Transverse colon (tissue), 4 donors: ENCODE results near the gene PDHX. TPM values are rescaled to one million over a fixed set of nuclear protein-coding genes. Genes with fewer than 3 reads are reported as not detected.

Experiments used
- DNase-seq: peaks from one replicate; pipeline ENCODE4 v3.0.0-alpha.2; 2019
- H3K27ac ChIP-seq, 4 donors: fragments of 200-600 bp; sonication (generic); 2 replicates each; pipeline ENCODE4 v1.5.1; 2016 to 2018; ENCODE audit warnings: inconsistent platforms in 4 of 4
- H3K27me3 ChIP-seq: fragments of 200-600 bp; sonication (generic); 2 replicates; pipeline ENCODE4 v1.5.1; 2017; ENCODE audit warnings: inconsistent platforms
- H3K36me3 ChIP-seq, 4 donors: fragments of 200-600 bp; sonication (generic); 2 replicates each; pipeline ENCODE4 v1.5.1; 2017 to 2019; ENCODE audit warnings: inconsistent platforms in 4 of 4
- H3K4me1 ChIP-seq, 4 donors: fragments of 200-600 bp; sonication (generic); 2 replicates each; pipeline ENCODE4 v1.5.1; 2017 to 2020; ENCODE audit warnings: inconsistent platforms in 4 of 4
- H3K4me3 ChIP-seq, 4 donors: fragments of 200-600 bp; sonication (generic); 1 replicate in 1 of 4; 2 replicates in 3 of 4; pipeline versions ENCODE4 v1.5.1 to v1.6.1; 2017 to 2019; ENCODE audit warnings: inconsistent platforms in 4 of 4
- H3K9me3 ChIP-seq, 2 donors: fragments of 200-600 bp; sonication (generic); 2 replicates each; pipeline ENCODE4 v1.5.1; 2017 to 2019; ENCODE audit warnings: inconsistent platforms in 2 of 2
- EP300 ChIP-seq: sonication (generic); formaldehyde crosslinking; IDR thresholded peaks from one replicate; pipeline ENCODE4 v1.6.1; 2017; ENCODE audit warnings: antibody characterized with exemption, low read depth
- POLR2A ChIP-seq: fragments of 450-650 bp; IDR thresholded peaks from one replicate; pipeline ENCODE4 v1.6.1; 2016; ENCODE audit warnings: antibody characterized with exemption, mild to moderate bottlenecking, moderate library complexity
- POLR2AphosphoS5 ChIP-seq, 3 donors: sonication (generic); formaldehyde crosslinking; IDR thresholded peaks; one replicate each; pipeline ENCODE4 v1.6.1; 2016; ENCODE audit warnings: antibody characterized with exemption in 3 of 3
- WGBS, 2 donors: methylation state at CpG; one replicate each; pipeline ENCODE4 v1.1.5; 2018; ENCODE audit warnings: low coverage in 1 of 2; 5-methylcytosine and 5-hydroxymethylcytosine counted together
- in situ Hi-C, 4 donors: fragments of 200-750 bp; cut with MboI; loops; one replicate each; pipeline versions ENCODE4 v1.15.0 to v1.15.1; 2017; ENCODE audit warnings: low sequenced_read_pairs in 3 of 4, low pct_ligation_motif_present in 1 of 4, low pct_unique_long_range_greater_than_20kb in 1 of 4
- intact Hi-C: fragments of 100-400 bp; cut with DNase I; formaldehyde crosslinking; loops from one replicate; pipeline ENCODE4 v1.15.1; 2023; ENCODE audit warnings: low total_unique reads
- total RNA-seq, 4 donors: library from RNA; depleted of rRNA; stranded (reverse); fragments of >200 nt; gene quantifications; one replicate each; pipeline ENCODE4 v1.1.0, GENCODE V29; 2016
- TF ChIP-seq, protein P1 (sequence below), 5 experiments: fragments of 200-600 bp in 3 of 5; fragments of 450-650 bp in 2 of 5; sonication (generic) in 3 of 5; IDR thresholded peaks; 1 replicate in 2 of 5; 2 replicates in 3 of 5; pipeline ENCODE4 v1.5.1; 2016 to 2017; ENCODE audit warnings: antibody characterized with exemption in 5 of 5, inconsistent platforms in 3 of 5, mild to moderate bottlenecking in 2 of 5, moderate library complexity in 1 of 5

Gene PDHX
- total RNA-seq = 10 to 100 TPM; 26.7 to 37.0 (median 36.7) TPM

DNA sequence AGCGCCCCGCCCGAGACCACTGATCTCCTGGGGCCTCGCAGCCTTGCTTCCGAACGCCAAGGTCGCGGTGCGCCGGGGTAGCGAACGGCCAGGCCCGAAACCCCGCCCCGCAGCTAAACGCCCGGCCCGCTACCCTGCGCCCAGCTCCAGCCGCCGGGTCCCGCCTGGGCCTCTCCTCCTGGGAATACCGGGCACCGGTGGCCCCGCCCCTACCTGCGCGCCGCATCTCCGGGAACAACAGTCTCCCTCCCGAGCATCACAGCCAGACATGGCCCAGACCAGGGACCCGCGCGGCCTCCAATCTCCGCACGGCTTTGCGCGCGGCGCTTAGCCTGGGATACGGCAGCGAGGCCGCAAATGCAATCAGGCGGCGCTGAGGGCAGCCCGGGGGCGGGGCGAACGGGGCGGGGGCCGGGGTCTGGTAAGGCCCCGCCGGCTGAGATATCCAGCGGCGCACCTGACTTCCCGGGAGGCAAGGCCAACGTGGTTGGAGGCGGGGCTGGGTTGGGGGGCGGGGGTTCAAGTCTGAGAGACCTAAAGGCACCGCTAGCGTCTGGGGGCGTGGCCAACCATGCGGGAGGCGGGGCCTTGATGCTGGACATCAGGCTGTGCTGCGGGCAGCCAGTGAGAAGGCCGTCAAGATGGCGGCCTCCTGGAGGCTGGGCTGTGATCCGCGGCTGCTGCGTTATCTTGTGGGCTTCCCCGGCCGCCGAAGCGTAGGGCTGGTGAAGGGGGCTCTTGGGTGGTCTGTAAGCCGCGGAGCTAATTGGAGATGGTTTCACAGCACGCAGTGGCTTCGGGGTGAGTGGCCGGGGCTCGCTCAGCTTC lies at the start of gene PDHX, which contains the start of gene APIP:
Gene PDHX (plus strand): TSS at position 604 of the 828 bp plus-strand sequence. CDS start 38 bp downstream, at position 642.
Gene APIP (minus strand): TSS at position 365 of the 828 bp plus-strand sequence. CDS start 95 bp downstream, at position 270.
- intact Hi-C loops = no loop called here
- in situ Hi-C loops = no loop called here
- peak; percentile 99 for DNase-seq
- Histone ChIP-seq H3K9me3 (no peaks in the 10 kb centered on the region), H3K4me1 (peaks cover 9 to 30% (median 18%) of the 10 kb centered on the region in 4 donors), H3K36me3 (no peaks in the 10 kb centered on the region), H3K27me3 (no peaks in the 10 kb centered on the region), H3K27ac (peak within 1 kb of the TSS; percentile 93 to 96 (median 96)), H3K4me3 (peak within 1 kb of the TSS; percentile 77 to 84 (median 80))
- TF ChIP-seq POLR2A = peak; percentile 94
- peak; percentile 87 to 95 (median 89) for TF ChIP-seq POLR2AphosphoS5 (IDR thresholded peaks at IDR 0.05)
- TF ChIP-seq, protein P1, sequence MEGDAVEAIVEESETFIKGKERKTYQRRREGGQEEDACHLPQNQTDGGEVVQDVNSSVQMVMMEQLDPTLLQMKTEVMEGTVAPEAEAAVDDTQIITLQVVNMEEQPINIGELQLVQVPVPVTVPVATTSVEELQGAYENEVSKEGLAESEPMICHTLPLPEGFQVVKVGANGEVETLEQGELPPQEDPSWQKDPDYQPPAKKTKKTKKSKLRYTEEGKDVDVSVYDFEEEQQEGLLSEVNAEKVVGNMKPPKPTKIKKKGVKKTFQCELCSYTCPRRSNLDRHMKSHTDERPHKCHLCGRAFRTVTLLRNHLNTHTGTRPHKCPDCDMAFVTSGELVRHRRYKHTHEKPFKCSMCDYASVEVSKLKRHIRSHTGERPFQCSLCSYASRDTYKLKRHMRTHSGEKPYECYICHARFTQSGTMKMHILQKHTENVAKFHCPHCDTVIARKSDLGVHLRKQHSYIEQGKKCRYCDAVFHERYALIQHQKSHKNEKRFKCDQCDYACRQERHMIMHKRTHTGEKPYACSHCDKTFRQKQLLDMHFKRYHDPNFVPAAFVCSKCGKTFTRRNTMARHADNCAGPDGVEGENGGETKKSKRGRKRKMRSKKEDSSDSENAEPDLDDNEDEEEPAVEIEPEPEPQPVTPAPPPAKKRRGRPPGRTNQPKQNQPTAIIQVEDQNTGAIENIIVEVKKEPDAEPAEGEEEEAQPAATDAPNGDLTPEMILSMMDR (IDR thresholded peaks at IDR 0.05) = no peak
- TF ChIP-seq EP300 = no peak
- WGBS, 2 donors = 1% methylated on average over 63 of the region's 79 CpGs; no CpG with 5 or more reads in 1 of the 2 donors

DNA sequence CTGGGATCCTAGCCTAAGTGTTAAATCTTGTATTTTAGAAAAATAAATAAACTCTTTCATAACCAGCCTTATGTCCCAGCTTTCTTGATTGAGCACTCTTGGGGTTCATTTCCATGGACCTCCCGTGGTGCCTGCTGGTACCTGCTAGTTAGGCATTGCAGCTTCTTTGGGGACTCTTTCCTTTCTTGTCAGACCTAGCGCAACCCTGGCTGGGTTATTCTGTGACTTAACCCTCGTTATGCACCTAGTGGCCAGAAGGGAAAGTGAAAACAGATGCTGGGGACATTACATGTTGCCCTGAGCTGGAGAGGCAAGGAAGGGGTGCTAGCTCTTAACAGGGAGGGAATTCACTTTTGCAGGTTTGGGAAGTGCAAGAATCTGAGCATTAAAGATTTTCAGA lies 47.0 kb upstream of the PDHX start:
- DNase-seq = no peak

DNA sequence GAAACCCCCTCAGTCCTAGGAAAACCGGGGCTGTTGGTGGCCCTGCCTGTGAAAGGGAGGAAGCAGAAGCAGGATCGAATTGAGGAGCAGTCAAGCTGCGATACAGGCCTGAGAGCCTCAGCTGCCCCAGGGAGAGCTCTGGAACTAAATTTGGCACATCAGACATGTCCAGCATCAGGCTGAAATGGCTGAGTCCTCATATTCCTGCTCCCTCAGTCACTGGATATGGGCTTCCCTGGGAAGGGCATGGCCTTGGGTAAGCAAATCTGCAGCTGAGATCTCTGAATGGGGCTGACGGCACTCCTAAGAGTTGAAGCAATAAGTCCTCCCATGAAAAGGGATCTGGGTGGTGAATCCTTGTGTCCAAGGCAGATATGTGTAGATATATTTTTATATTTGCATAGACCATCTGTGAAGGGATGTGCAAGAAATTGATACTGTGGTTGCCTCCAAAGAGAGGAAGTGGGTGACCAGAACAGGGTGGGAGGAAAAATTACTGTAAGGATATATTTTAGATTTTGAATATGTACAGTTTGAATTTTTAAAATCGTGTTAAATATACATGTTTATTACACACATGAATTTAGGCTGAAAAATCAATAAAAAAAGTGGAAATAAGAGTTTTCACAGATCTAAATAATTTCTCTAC lies 45.7 kb upstream of the PDHX start:
- no peak for DNase-seq
- Histone ChIP-seq H3K4me3 (no peak overlapping the region), H3K27ac (no peak overlapping the region), H3K4me1 (peaks cover 0 to under 1% (median 0%) of the 10 kb centered on the region in 4 donors), H3K36me3 (no peaks in the 10 kb centered on the region), H3K9me3 (no peaks in the 10 kb centered on the region), H3K27me3 (no peaks in the 10 kb centered on the region)
- in situ Hi-C loops (no loop called here), intact Hi-C loops (no loop called here)
- 87 to 100% methylated on average over 1 to 5 of the region's 5 CpGs for WGBS, 2 donors
- TF ChIP-seq EP300 = no peak
- TF ChIP-seq POLR2AphosphoS5 (IDR thresholded peaks at IDR 0.05) = no peak
- TF ChIP-seq, protein P1 (IDR thresholded peaks at IDR 0.05) = no peak
- no peak for TF ChIP-seq POLR2A

More for the DNA sequence above, 47.0 kb upstream of the PDHX start:
- TF ChIP-seq, protein P1 (IDR thresholded peaks at IDR 0.05) = peak in 1 of 5 experiments; percentile 5
- TF ChIP-seq EP300 = no peak
- H3K36me3 ChIP-seq = no peaks in the 10 kb centered on the region
- H3K27me3 ChIP-seq = no peaks in the 10 kb centered on the region
- 72 to 100% methylated on average over 1 to 3 of the region's 3 CpGs for WGBS, 2 donors
- H3K4me3 ChIP-seq = no peak overlapping the region
- H3K4me1 ChIP-seq = peaks cover 0 to 4% (median 0%) of the 10 kb centered on the region in 4 donors
- intact Hi-C loops (no loop called here), in situ Hi-C loops (no loop called here)
- no peaks in the 10 kb centered on the region for H3K9me3 ChIP-seq
- H3K27ac ChIP-seq = no peak overlapping the region

DNA sequence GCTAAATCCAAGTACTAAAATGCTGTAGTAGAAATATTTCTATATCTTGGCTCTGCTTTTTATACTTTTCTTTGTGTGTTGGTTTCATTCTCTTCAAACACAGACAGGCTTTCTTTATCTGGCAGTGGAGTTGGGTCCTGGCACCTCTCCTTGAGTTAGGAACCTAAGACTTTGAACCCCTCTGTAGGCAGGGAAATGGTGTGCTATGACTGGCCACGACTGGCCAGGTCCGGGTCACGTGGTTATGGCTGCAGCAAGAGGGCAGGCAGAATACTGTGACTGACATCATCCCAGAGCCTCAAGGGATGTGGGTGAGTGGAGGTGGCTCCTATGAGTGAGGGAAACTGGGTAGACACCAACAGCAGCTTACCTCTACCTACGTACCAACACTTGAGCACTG lies 42.2 kb upstream of the PDHX start:
- in situ Hi-C loops = no loop called here
- Histone ChIP-seq H3K27me3 (no peaks in the 10 kb centered on the region), H3K4me1 (no peaks in the 10 kb centered on the region), H3K36me3 (no peaks in the 10 kb centered on the region), H3K9me3 (no peaks in the 10 kb centered on the region), H3K27ac (no peak overlapping the region), H3K4me3 (no peak overlapping the region)
- TF ChIP-seq EP300 (no peak), POLR2A (no peak), POLR2AphosphoS5 (IDR thresholded peaks at IDR 0.05) (no peak)
- TF ChIP-seq, protein P1 (IDR thresholded peaks at IDR 0.05) = no peak
- intact Hi-C loops = no loop called here
- WGBS, 2 donors = 100% methylated on average over 4 of the region's 4 CpGs
- DNase-seq = no peak
